Cerebellar nuclear complex (tissue), 1 donor: ENCODE results near the gene KIF1C.
"Not testable (repeated sequence)": the region's sequence is repeated elsewhere in the genome, so short reads cannot be mapped to it uniquely, and the experiment has no call there.

Source experiments
- DNase-seq, 2 experiments: peaks; one replicate each; lab custom pipeline; 2025; lab: John Stamatoyannopoulos, UW

KIF1C gene

DNA sequence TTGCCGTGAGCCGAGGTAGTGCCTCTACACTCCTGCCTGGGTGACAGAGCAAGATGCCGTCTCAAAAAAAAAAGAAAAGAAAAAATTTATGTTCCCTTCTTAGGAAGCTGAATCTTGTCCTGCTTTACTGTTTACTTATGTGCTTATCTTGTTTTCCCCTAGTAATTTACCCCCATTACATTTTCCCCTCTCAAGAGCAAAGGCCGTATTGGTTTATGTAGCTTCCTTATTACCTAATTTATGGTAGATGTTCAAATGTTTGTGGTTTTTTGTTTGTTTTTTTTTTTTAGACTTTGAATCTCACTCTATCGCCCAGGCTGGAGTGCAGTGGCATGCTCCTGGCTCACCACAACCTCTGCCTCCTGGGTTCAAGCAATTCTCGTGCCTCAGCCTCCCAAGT is 47.7 kb downstream of the KIF1C start:
- DNase-seq = no peak

DNA sequence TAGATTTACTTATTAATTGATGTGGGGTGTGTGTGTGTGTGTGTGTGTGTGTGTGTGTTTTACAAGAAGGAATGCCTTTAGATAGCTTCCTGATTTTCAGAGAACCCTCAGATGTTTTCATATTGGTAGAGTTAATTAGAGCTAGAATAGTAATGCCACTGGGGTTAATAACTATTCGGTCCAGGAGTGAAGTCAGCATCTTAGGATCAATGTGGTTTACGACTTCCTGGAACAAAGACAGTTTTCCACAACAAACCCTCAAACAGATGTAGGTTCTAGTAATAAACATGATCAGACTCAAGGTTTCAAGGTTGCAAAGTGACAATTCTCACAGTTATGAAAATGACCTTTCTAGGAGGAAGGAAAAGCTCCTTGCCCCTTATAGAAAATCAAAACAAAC is 49.7 kb downstream of the KIF1C start:
- no peak for DNase-seq

DNA sequence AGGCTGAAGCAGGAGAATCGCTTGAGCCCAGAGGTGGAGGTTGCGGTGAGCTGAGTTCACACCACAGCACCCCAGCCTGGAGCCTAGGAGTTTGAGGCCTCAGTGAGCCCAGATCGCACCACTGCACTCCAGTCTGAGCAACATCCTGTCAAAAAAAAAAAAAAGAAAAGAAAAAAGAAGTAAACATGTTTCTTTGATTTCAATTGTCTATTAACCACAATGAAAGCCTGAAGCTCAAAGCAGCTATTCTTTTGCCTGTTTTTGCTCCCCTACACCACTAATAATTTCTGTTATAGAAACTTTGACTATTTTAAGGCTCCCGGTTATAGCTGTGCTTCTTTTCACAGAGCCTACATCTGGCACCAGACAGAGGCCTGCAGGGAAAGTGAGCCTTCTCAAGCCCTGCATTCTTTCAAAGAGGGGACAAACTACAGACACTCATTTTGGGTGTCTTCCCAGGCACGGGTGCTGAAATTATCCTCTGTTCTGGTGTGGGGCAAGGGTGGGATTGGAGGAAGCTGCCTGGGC is 51.6 kb downstream of the KIF1C start:
- DNase-seq = no peak

DNA sequence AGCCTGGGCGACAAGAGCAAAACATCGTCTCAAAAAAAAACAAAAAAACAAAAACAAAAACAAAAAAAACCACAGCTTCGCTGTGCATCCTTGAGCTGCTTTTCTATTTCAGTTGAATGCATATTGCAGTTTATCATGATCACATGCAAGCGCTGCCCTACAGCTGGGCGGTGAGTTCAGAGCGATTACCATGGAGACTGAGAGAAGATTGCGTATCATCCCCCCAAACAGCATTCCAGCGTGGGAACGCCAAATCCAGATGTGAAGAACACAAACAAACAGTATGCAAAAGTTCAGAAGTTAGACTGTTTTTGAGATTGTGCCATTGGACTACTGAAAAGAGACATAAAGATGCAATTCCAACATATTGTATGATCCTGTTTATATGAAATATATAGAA is 52.5 kb downstream of the KIF1C start:
- no peak for DNase-seq

DNA sequence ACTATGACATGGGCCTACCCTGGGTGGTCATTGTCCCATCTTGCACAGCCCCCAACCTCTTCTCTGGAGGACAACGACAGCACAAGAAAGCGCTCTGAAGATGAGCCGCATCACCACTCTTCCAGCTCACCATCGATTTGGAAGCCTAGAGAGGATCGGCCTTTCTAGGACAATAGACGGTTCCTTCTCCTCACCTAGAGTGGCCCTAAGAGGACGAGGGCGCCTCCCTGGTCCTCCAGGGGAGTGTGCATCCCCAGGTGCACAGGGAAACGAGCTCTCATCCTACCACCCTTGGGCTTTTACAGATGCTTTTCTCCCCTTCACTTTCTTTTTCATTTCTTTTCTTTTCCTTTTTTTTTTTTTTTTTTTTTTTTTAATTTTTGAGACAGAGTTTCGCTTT is 57.8 kb downstream of the KIF1C start:
- DNase-seq = no peak

DNA sequence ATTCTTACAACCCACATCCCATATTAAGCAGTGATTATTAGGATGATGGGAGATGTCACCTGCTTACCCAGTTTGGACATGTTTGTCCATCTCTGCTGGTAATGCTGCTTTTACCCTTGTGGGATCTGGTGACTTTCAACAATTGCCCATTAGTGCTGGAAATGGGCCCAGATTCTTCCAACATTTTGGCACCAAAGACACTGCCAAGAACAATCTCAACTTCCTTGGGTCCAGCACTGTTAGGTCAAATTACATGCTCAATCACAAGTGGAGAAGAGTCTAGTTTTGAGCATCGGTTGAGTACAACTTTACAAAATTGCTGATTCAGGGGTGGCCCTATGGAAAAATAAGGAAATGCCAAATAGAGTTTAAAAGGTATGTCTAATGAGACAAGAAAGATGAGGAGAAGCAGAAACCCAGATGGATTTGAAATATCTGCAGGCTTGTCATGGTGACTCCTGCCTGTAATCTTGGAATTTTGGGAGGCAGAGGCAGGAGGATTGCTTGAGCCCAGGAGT is 67.5 kb downstream of the KIF1C start:
- no peak for DNase-seq

DNA sequence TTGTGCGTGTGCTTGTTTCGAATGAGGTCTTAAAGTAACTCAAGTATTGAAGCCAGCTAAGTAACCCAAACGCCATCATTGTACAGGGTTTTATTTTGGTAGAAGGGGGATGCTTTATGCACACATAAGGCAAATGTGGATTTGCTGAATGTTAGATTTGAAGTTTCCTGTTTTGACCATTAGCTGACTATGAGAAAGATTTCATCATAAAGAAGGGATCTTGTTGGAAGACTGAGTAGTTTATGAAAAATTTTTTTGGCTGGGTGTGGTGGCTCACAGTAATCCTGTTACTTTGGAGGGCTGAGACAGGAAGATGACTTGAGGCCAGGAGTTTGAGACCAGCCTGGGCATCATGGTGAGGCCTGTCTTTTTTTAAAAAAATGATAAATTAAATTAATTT is 70.5 kb downstream of the KIF1C start:
- no peak for DNase-seq

DNA sequence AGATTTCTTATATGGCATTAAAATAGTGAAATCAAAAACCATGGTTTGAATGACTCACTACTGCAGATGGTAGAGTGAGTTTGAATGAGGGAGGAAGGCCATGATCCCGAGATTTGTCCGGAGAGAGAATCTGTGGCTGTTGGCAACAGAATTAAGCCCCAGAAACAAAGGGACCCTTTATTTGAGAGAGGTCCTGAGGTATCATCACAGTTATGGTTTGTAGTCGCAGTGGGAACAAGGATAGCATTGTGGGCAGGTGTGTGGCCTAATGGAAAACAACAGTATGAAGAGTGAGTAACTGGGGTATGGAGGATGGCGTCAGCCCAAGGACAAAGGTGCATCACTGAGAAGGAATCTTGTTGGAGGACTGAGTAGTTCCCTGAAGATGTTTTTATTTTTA is 72.0 kb downstream of the KIF1C start:
- DNase-seq = no peak

DNA sequence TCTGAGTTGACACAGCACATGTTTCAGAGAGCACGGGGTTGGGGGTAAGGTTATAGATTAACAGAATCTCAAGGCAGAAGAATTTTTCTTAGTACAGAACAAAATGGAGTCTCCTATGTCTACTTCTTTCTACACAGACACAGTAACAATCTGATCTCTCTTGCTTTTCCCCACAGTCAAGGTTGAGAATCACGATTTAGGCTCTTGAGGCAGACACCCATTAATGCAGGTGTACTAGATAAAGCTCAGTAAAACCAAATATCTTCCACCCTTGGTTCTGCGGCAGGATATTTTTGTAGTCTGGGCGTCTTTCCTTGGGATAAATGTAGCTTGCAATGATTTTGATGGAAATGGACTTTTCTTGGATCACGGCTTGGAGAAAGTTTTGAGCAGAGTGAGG is 77.7 kb downstream of the KIF1C start:
- DNase-seq = not testable (repeated sequence)

DNA sequence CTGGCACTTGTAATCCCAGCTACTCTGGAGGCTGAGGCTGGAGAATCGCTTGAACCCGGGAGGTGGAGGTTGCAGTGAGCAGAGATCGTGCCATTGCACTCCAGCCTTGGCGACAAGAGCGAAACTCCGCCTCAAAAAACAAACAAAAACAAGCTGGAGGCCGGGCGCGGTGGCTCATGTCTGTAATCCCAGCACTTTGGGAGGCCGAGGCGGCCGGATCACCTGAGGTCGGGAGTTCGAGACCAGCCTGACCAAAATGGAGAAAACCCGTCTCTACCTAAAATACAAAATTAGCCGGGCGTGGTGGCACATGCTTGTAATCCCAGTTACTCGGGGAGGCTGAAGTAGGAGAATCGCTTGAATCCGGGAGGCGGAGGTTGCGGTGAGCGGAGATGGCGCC is 79.5 kb downstream of the KIF1C start:
- DNase-seq = not testable (repeated sequence)

DNA sequence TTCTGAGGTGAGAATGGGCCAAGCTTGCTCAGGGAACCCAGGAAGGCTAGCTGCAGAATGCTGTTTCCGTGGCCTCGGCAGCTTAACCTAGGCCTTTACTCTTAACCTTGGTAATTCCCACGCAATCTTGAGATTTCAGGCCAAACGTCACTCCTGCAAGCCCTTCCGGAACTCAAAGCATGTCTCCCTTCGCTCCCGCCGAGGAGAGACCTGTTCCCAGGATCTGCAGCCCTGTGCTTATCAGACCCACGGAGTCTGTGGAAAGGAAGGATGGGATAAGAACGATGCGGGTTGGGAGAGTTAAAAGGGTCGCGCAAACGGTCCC is 80.0 kb downstream of the KIF1C start:
- no peak for DNase-seq
